ENCODE measurements around the gene PCDHA8.
"Not testable (repeated sequence)": the region's sequence is repeated elsewhere in the genome, so short reads cannot be mapped to it uniquely, and the experiment has no call there.

PCDHA8 gene

DNA sequence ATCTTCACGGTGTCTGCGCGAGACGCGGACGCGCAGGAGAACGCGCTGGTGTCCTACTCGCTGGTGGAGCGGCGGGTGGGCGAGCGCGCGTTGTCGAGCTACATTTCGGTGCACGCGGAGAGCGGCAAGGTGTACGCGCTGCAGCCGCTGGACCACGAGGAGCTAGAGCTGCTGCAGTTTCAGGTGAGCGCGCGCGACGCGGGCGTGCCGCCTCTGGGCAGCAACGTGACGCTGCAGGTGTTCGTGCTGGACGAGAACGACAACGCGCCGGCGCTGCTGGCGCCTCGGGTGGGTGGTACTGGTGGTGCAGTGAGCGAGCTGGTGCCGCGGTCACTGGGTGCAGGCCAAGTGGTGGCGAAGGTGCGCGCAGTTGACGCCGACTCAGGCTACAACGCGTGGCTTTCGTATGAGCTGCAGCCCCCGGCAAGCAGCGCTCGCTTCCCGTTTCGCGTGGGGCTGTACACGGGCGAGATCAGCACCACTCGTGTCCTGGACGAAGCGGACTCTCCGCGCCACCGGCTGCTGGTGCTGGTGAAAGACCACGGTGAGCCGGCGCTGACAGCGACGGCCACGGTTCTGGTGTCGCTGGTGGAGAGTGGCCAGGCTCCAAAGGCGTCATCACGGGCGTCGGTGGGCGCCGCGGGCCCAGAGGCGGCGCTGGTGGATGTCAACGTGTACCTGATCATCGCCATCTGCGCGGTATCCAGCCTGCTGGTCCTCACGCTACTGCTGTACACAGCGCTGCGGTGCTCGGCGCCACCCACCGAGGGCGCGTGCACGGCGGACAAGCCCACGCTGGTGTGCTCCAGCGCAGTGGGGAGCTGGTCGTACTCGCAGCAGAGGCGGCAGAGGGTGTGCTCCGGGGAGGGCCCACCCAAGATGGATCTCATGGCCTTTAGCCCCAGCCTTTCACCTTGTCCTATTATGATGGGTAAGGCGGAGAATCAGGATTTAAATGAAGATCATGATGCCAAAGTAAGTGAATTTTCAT lies 11.2 kb upstream of the PCDHA8 start:
- not testable (repeated sequence) for ATAC-seq

- ATAC-seq: no peak
Observed at GRCh38 chr5:140833993-140834392, 7.0 kb upstream of the PCDHA8 start, which contains the start of gene PCDHA7. Gene PCDHA7, plus strand, starts transcription at chr5:140834269. Its CDS starts 115 bp downstream, at chr5:140834384.

DNA sequence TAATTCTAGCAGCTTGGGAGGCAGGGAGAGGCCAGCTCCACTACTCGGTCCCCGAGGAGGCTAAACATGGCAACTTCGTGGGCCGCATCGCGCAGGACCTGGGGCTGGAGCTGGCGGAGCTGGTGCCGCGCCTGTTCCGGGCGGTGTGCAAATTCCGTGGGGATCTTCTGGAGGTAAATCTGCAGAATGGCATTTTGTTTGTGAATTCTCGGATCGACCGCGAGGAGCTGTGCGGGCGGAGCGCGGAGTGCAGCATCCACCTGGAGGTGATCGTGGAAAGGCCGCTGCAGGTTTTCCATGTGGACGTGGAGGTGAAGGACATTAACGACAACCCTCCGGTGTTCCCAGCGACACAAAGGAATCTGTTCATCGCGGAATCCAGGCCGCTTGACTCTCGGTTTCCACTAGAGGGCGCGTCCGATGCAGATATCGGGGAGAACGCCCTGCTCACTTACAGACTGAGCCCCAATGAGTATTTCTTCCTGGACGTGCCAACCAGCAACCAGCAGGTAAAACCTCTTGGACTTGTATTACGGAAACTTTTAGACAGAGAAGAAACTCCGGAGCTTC lies 6.5 kb upstream of the PCDHA8 start:
- not testable (repeated sequence) for ATAC-seq

DNA sequence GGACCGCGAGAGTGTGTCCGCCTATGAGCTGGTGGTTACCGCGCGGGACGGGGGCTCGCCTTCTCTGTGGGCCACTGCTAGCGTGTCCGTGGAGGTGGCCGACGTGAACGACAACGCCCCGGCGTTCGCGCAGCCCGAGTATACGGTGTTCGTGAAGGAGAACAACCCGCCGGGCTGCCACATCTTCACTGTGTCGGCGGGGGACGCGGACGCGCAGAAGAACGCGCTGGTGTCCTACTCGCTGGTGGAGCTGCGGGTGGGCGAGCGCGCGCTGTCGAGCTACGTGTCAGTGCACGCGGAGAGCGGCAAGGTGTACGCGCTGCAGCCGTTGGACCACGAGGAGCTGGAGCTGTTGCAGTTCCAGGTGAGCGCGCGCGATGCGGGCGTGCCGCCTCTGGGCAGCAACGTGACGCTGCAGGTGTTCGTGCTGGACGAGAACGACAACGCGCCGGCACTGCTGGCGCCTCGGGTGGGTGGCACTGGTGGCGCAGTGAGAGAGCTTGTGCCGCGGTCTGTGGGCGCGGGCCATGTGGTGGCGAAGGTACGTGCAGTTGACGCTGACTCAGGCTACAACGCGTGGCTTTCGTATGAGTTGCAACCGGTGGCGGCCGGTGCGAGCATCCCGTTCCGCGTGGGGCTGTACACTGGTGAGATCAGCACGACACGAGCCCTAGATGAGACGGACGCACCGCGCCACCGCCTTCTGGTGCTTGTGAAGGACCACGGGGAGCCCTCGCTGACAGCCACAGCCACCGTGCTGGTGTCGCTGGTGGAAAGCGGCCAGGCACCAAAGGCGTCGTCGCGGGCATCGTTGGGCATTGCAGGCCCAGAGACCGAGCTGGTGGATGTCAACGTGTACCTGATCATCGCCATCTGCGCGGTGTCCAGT lies 5.1 kb upstream of the PCDHA8 start:
- ATAC-seq: no peak

DNA sequence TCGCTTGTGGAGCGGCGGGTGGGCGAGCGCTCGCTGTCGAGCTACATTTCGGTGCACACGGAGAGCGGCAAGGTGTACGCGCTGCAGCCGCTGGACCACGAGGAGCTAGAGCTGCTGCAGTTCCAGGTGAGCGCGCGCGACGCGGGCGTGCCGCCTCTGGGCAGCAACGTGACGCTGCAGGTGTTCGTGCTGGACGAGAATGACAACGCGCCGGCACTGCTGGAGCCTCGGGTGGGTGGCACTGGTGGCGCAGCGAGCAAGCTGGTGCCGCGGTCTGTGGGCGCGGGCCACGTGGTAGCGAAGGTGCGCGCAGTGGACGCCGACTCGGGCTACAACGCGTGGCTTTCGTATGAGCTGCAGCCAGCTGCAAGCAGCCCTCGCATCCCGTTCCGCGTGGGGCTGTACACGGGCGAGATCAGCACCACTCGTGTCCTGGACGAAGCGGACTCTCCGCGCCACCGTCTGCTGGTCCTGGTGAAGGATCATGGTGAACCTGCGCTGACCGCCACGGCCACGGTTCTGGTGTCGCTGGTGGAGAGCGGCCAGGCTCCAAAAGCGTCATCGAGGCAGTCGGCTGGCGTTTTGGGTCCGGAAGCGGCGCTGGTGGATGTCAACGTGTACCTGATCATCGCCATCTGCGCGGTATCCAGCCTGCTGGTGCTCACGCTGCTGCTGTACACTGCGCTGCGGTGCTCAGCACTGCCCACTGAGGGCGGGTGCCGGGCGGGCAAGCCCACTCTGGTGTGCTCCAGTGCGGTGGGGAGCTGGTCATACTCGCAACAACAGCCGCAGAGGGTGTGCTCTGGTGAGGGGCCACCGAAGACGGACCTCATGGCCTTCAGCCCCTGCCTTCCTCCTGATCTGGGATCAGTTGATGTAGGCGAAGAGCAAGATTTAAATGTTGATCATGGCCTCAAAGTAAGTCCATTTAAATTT lies 2.1 kb downstream of the PCDHA8 start:
- no peak for ATAC-seq

- not testable (repeated sequence) for ATAC-seq
Observed at GRCh38 chr5:140848139-140849102, 7.4 kb downstream of the PCDHA8 start, which contains the start of gene PCDHA9. Gene PCDHA9, plus strand, starts transcription at chr5:140848382. Its CDS starts 114 bp downstream, at chr5:140848496.

DNA sequence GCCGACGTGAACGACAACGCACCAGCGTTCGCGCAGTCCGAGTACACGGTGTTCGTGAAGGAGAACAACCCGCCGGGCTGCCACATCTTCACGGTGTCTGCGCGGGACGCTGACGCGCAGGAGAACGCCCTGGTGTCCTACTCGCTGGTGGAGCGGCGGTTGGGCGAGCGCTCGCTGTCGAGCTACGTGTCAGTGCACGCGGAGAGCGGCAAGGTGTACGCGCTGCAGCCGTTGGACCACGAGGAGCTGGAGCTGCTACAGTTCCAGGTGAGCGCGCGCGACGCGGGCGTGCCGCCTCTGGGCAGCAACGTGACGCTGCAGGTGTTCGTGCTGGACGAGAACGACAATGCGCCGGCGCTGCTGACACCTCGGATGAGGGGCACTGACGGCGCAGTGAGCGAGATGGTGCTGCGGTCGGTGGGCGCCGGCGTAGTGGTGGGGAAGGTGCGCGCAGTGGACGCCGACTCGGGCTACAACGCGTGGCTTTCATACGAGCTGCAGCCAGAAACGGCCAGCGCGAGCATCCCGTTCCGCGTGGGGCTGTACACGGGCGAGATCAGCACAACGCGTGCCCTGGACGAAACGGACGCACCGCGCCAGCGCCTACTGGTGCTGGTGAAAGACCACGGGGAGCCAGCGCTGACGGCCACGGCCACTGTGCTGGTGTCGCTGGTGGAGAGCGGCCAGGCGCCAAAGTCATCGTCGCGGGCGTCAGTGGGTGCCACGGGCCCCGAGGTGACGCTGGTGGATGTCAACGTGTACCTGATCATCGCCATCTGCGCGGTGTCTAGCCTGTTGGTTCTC lies 9.0 kb downstream of the PCDHA8 start:
- not testable (repeated sequence) for ATAC-seq

- ATAC-seq: no peak
Observed at GRCh38 chr5:140855772-140856674, 15.0 kb downstream of the PCDHA8 start, which contains the start of gene PCDHA10. Gene PCDHA10, plus strand, starts transcription at chr5:140855897. Its CDS starts 152 bp downstream, at chr5:140856049.

DNA sequence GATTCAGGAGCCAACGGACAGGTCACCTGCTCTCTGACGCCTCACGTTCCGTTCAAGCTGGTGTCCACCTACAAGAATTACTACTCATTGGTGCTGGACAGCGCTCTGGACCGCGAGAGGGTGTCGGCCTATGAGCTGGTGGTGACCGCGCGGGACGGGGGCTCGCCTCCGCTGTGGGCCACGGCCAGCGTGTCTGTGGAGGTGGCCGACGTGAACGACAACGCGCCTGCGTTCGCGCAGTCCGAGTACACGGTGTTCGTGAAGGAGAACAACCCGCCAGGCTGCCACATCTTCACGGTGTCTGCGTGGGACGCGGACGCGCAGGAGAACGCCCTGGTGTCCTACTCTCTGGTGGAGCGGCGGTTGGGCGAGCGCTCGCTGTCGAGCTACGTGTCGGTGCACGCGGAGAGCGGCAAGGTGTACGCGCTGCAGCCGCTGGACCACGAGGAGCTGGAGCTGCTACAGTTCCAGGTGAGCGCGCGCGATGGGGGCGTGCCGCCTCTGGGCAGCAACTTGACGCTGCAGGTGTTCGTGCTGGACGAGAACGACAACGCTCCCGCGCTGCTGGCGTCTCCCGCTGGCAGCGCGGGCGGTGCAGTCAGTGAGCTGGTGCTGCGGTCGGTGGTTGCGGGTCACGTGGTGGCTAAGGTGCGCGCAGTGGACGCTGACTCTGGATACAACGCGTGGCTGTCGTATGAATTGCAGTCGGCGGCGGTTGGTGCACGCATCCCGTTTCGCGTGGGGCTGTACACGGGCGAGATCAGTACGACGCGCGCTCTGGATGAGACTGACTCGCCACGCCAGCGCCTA lies 16.4 kb downstream of the PCDHA8 start:
- no peak for ATAC-seq

GRCh38 chr5:140857987-140858240 lies 16.9 kb downstream of the PCDHA8 start:
- ATAC-seq: no peak

- no peak for ATAC-seq
Observed at GRCh38 chr5:140862441-140863295, 21.7 kb downstream of the PCDHA8 start.

DNA sequence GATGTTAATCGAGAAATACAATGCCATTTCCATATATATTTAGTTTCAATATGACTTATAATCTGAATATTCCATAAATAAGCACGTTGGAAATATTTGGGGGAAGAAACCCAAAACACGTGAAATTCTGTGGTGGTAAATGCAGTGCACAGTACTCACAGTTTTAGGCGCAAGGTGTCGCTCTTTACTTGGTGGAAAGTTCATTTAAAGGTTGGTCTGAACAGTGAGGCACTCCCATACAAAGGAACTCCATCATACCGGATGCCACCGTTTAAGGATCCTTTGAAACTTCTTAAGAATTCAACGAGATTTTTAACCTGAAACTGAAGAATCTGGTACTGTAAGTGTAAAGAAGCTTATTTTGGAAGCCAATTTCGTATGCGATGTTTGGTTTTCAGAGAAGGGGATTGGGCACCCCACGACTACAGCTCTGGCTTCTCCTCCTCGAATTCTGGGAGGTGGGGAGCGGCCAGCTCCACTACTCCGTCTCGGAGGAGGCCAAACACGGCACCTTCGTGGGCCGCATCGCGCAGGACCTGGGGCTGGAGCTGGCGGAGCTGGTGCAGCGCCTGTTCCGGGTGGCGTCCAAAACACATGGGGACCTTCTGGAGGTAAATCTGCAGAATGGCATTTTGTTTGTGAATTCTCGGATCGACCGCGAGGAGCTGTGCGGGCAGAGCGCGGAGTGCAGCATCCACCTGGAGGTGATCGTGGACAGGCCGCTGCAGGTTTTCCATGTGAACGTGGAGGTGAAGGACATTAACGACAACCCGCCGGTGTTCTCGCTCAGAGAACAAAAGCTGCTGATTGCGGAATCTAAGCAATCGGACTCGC lies 28.0 kb downstream of the PCDHA8 start, which contains the start of gene PCDHA11:
Gene PCDHA11 (plus strand): TSS at position 237 of the 834 bp plus-strand sequence. CDS start 147 bp downstream, at position 384.
- no peak for ATAC-seq

- ATAC-seq: no peak
Observed at GRCh38 chr5:140869555-140869886, 28.5 kb downstream of the PCDHA8 start.

- no peak for ATAC-seq
Observed at GRCh38 chr5:140870221-140871201, 29.5 kb downstream of the PCDHA8 start.
